ENCODE data around the gene CDH22. TPM values are rescaled to one million over a fixed set of nuclear protein-coding genes. Genes with fewer than 3 reads are reported as not detected.

CDH22 gene
- polyA plus RNA-seq, 1 donor from 2014 or later: 2.1 TPM

DNA sequence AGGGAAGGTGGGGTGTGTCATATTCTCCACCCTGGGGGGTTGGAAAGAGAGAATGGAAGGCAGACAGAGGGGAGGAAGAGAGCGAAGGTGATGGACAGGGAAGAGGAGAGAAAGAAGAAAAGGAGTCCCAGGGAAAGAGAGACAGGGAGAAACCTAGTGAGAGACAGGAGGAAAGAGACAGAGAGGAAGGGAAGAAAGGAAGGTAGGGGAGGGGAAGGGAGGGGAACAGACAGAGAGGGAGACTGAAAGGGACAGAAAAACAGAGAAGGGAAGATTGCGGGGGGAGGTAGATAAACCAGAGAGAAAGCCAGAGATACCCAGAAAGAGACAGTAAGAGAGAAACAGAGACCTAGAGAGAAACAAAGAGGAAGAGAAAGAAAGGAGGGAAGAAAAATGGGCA lies 88.4 kb downstream of the CDH22 start:
- H4K20me1 ChIP-seq (ENCODE audit: insufficient read depth): no peaks in the 10 kb centered on the region
- H3K36me3 ChIP-seq (ENCODE audit: insufficient read depth, low read length): no peaks in the 10 kb centered on the region
- no peak overlapping the region for H3K27ac ChIP-seq (ENCODE audit: low read length)
- H3F3A ChIP-seq (ENCODE audit: insufficient read depth, low read length, poor library complexity, severe bottlenecking): no peaks in the 10 kb centered on the region
- TF ChIP-seq TAF1 (IDR thresholded peaks at IDR 0.05; ENCODE audit: low read depth) (no peak), SMC3 (conservative IDR thresholded peaks at IDR 0.05; ENCODE audit: poor library complexity) (no peak), EP300 (conservative IDR thresholded peaks at IDR 0.05; ENCODE audit: poor library complexity, severe bottlenecking) (no peak), RAD21 (conservative IDR thresholded peaks at IDR 0.05) (no peak), MXI1 (conservative IDR thresholded peaks at IDR 0.05; ENCODE audit: poor library complexity, severe bottlenecking) (no peak), EZH2 (IDR thresholded peaks at IDR 0.05; ENCODE audit: borderline replicate concordance, insufficient read depth, low read length, poor library complexity, severe bottlenecking) (no peak), POLR2AphosphoS5 (IDR thresholded peaks at IDR 0.05) (no peak)
- TF ChIP-seq, protein P1, sequence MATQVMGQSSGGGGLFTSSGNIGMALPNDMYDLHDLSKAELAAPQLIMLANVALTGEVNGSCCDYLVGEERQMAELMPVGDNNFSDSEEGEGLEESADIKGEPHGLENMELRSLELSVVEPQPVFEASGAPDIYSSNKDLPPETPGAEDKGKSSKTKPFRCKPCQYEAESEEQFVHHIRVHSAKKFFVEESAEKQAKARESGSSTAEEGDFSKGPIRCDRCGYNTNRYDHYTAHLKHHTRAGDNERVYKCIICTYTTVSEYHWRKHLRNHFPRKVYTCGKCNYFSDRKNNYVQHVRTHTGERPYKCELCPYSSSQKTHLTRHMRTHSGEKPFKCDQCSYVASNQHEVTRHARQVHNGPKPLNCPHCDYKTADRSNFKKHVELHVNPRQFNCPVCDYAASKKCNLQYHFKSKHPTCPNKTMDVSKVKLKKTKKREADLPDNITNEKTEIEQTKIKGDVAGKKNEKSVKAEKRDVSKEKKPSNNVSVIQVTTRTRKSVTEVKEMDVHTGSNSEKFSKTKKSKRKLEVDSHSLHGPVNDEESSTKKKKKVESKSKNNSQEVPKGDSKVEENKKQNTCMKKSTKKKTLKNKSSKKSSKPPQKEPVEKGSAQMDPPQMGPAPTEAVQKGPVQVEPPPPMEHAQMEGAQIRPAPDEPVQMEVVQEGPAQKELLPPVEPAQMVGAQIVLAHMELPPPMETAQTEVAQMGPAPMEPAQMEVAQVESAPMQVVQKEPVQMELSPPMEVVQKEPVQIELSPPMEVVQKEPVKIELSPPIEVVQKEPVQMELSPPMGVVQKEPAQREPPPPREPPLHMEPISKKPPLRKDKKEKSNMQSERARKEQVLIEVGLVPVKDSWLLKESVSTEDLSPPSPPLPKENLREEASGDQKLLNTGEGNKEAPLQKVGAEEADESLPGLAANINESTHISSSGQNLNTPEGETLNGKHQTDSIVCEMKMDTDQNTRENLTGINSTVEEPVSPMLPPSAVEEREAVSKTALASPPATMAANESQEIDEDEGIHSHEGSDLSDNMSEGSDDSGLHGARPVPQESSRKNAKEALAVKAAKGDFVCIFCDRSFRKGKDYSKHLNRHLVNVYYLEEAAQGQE (IDR thresholded peaks at IDR 0.05; ENCODE audit: borderline replicate concordance): no peak
- TF ChIP-seq, protein P2, sequence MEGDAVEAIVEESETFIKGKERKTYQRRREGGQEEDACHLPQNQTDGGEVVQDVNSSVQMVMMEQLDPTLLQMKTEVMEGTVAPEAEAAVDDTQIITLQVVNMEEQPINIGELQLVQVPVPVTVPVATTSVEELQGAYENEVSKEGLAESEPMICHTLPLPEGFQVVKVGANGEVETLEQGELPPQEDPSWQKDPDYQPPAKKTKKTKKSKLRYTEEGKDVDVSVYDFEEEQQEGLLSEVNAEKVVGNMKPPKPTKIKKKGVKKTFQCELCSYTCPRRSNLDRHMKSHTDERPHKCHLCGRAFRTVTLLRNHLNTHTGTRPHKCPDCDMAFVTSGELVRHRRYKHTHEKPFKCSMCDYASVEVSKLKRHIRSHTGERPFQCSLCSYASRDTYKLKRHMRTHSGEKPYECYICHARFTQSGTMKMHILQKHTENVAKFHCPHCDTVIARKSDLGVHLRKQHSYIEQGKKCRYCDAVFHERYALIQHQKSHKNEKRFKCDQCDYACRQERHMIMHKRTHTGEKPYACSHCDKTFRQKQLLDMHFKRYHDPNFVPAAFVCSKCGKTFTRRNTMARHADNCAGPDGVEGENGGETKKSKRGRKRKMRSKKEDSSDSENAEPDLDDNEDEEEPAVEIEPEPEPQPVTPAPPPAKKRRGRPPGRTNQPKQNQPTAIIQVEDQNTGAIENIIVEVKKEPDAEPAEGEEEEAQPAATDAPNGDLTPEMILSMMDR (IDR thresholded peaks at IDR 0.05; ENCODE audit: poor library complexity, severe bottlenecking): no peak
- H3K4me3 ChIP-seq (ENCODE audit: low read length): no peak overlapping the region
- no peak overlapping the region for H3K4me2 ChIP-seq (ENCODE audit: low read length)
- no peaks in the 10 kb centered on the region for H3K27me3 ChIP-seq (ENCODE audit: insufficient read depth, low read depth, low read length)
- H3K9me2 ChIP-seq (ENCODE audit: insufficient read depth, low read length): no peaks in the 10 kb centered on the region
- no peaks in the 10 kb centered on the region for H3K79me2 ChIP-seq (replicated peaks; ENCODE audit: insufficient read depth, low read length)
- no peak overlapping the region for H3K9ac ChIP-seq (ENCODE audit: low read length)
- H2AFZ ChIP-seq (ENCODE audit: low read depth, low read length): no peak overlapping the region
- H3K9me3 ChIP-seq (ENCODE audit: low read length): no peaks in the 10 kb centered on the region

DNA sequence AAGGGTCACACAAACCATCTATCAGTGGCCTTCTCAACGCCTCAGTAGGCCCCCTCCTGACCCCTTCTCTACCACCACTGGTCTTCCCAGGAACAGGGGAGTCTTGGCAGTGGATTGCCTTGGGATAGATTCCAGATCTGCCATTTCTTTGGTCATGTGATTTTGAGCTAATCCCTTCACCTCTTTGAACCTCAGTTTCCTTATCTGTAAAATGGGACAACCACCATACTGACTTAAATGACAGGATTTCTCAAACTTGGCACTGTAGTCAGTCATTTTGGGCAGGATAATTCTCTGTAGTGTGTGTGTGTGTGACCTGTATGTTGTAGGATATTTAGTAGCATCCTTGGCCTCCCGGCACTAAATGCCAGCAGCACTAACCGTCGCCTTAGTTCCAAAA lies 89.1 kb downstream of the CDH22 start:
- Histone ChIP-seq H3K79me2 (replicated peaks; ENCODE audit: insufficient read depth, low read length) (no peaks in the 10 kb centered on the region), H3K27ac (ENCODE audit: low read length) (no peak overlapping the region), H4K20me1 (ENCODE audit: insufficient read depth) (no peaks in the 10 kb centered on the region), H3K9me2 (ENCODE audit: insufficient read depth, low read length) (no peaks in the 10 kb centered on the region), H3K9me3 (ENCODE audit: low read length) (no peaks in the 10 kb centered on the region), H3K4me3 (ENCODE audit: low read length) (no peak overlapping the region), H3F3A (ENCODE audit: insufficient read depth, low read length, poor library complexity, severe bottlenecking) (no peaks in the 10 kb centered on the region), H3K9ac (ENCODE audit: low read length) (no peak overlapping the region), H3K36me3 (ENCODE audit: insufficient read depth, low read length) (no peaks in the 10 kb centered on the region), H2AFZ (ENCODE audit: low read depth, low read length) (no peak overlapping the region), H3K27me3 (ENCODE audit: insufficient read depth, low read depth, low read length) (no peaks in the 10 kb centered on the region), H3K4me2 (ENCODE audit: low read length) (no peak overlapping the region)
- TF ChIP-seq POLR2AphosphoS5 (IDR thresholded peaks at IDR 0.05): no peak
- TF ChIP-seq, protein P2 (IDR thresholded peaks at IDR 0.05; ENCODE audit: poor library complexity, severe bottlenecking): no peak
- TF ChIP-seq RAD21 (conservative IDR thresholded peaks at IDR 0.05): no peak
- TF ChIP-seq EP300 (conservative IDR thresholded peaks at IDR 0.05; ENCODE audit: poor library complexity, severe bottlenecking): no peak
- TF ChIP-seq, protein P1 (IDR thresholded peaks at IDR 0.05; ENCODE audit: borderline replicate concordance): no peak
- no peak for TF ChIP-seq MXI1 (conservative IDR thresholded peaks at IDR 0.05; ENCODE audit: poor library complexity, severe bottlenecking)
- no peak for TF ChIP-seq EZH2 (IDR thresholded peaks at IDR 0.05; ENCODE audit: borderline replicate concordance, insufficient read depth, low read length, poor library complexity, severe bottlenecking)
- TF ChIP-seq TAF1 (IDR thresholded peaks at IDR 0.05; ENCODE audit: low read depth): no peak
- TF ChIP-seq SMC3 (conservative IDR thresholded peaks at IDR 0.05; ENCODE audit: poor library complexity): no peak

Measured in neural cell (in vitro differentiated cells).